B cell (primary cell): Measurements from ENCODE around the gene ATG12. TPM values are rescaled to one million over a fixed set of nuclear protein-coding genes. Genes with fewer than 3 reads are reported as not detected.

Experiments used
- ATAC-seq: fragments of 200-7000 bp; cut with Tn5 transposase; one replicate; pipeline ENCODE4 v1.10.0; 2021; ENCODE audit warnings: low read depth, mild to moderate bottlenecking, moderate number of reproducible peaks, moderate library complexity
- CTCF ChIA-PET: fragments of 350-600 bp; sonication (Branson Sonifier 250); formaldehyde crosslinking; loops from one replicate; lab custom pipeline; 2021; ENCODE audit warnings: antibody characterized with exemption, inconsistent platforms; lab: Charles Lee
- POLR2A ChIA-PET: fragments of 350-600 bp; sonication (Branson Sonifier 250); formaldehyde crosslinking; loops from one replicate; lab custom pipeline; 2021; ENCODE audit warnings: antibody characterized with exemption; lab: Charles Lee
- DNase-seq: peaks from one replicate; pipeline ENCODE4 v3.0.0; 2013
- H2AFZ ChIP-seq: 2 replicates; pipeline ENCODE4 v1.6.1; 2012; ENCODE audit warnings: mild to moderate bottlenecking, low read depth, low read length; ENCODE audit not compliant: insufficient read depth, poor library complexity, severe bottlenecking
- H3K27ac ChIP-seq, 2 donors: 1 replicate in 1 of 2; 2 replicates in 1 of 2; pipeline ENCODE4 v1.5.1; 2012 to 2013; ENCODE audit warnings: low read length in 2 of 2, mild to moderate bottlenecking in 2 of 2, moderate library complexity in 1 of 2
- H3K27me3 ChIP-seq, 4 experiments: fragments of 200-600 bp in 1 of 4; sonication (generic) in 1 of 4; replicated peaks in 1 of 4; 1 replicate in 2 of 4; 2 replicates in 2 of 4; pipeline versions ENCODE4 v1.6.1 to v1.7.0; 2013 to 2016; ENCODE audit warnings: low read length in 3 of 4, mild to moderate bottlenecking in 2 of 4, mixed read lengths in 1 of 4, moderate library complexity in 1 of 4; ENCODE audit not compliant: insufficient read depth in 4 of 4, control insufficient read depth in 3 of 4; ENCODE audit errors: control extremely low read depth in 1 of 4
- H3K36me3 ChIP-seq, 2 experiments: replicated peaks in 1 of 2; 1 replicate in 1 of 2; 2 replicates in 1 of 2; pipeline versions ENCODE4 v1.6.1 to v1.7.1; 2013; ENCODE audit warnings: low read length in 1 of 2; ENCODE audit not compliant: insufficient read depth in 2 of 2, control insufficient read depth in 1 of 2; ENCODE audit errors: control extremely low read depth in 1 of 2, extremely low read depth in 1 of 2
- H3K4me1 ChIP-seq, 2 donors: fragments of 200-600 bp in 1 of 2; sonication (generic) in 1 of 2; 1 replicate in 1 of 2; 2 replicates in 1 of 2; pipeline versions ENCODE4 v1.5.1 to v1.6.1; 2013 to 2017; ENCODE audit warnings: low read length in 2 of 2; ENCODE audit not compliant: control insufficient read depth in 2 of 2, insufficient read depth in 2 of 2
- H3K4me2 ChIP-seq: replicated peaks from 2 replicates; pipeline ENCODE3; 2012; ENCODE audit warnings: mild to moderate bottlenecking, low read depth, low read length; ENCODE audit not compliant: poor library complexity, severe bottlenecking
- H3K4me3 ChIP-seq, 5 experiments: fragments of 200-600 bp in 1 of 5; sonication (generic) in 1 of 5; 1 replicate in 3 of 5; 2 replicates in 2 of 5; pipeline versions ENCODE4 v1.5.1 to v1.7.0; 2011 to 2016; ENCODE audit warnings: low read length in 4 of 5, mild to moderate bottlenecking in 4 of 5, low read depth in 2 of 5, control low read depth in 1 of 5, moderate library complexity in 1 of 5; ENCODE audit not compliant: insufficient read depth in 1 of 5; ENCODE audit errors: control extremely low read depth in 1 of 5, extremely low read depth in 1 of 5
- H3K79me2 ChIP-seq: fragments of 200-600 bp; sonication (generic); one replicate; pipeline ENCODE4 v1.6.0; 2016; ENCODE audit warnings: low read length; ENCODE audit not compliant: control insufficient read depth, insufficient read depth
- H3K9ac ChIP-seq: fragments of 200-600 bp; sonication (generic); 2 replicates; pipeline ENCODE4 v1.6.1; 2017; ENCODE audit warnings: mild to moderate bottlenecking, low read length, moderate library complexity
- H3K9me3 ChIP-seq, 3 donors: one replicate each; pipeline versions ENCODE4 v1.6.1 to v1.7.1; 2013; ENCODE audit warnings: low read length in 2 of 3; ENCODE audit not compliant: control insufficient read depth in 2 of 3, insufficient read depth in 1 of 3; ENCODE audit errors: control extremely low read depth in 1 of 3
- H4K20me1 ChIP-seq: 2 replicates; pipeline ENCODE4 v1.6.0; 2012; ENCODE audit warnings: mild to moderate bottlenecking, low read length; ENCODE audit not compliant: insufficient read depth, control insufficient read depth, poor library complexity, severe bottlenecking
- H3K27ac Mint-ChIP-seq: one replicate; pipeline ENCODE4 v1.8.0; 2021; ENCODE audit warnings: mixed read lengths
- H3K27me3 Mint-ChIP-seq: one replicate; pipeline ENCODE4 v1.8.0; 2021; ENCODE audit warnings: mixed read lengths
- H3K4me1 Mint-ChIP-seq: one replicate; pipeline ENCODE4 v1.8.0; 2021; ENCODE audit warnings: mixed read lengths
- H3K4me3 Mint-ChIP-seq: one replicate; pipeline ENCODE4 v1.8.0; 2021; ENCODE audit warnings: mixed read lengths
- H3K9me3 Mint-ChIP-seq: one replicate; pipeline ENCODE4 v1.8.0; 2022; ENCODE audit warnings: mixed read lengths; ENCODE audit not compliant: insufficient read depth
- CTCF ChIP-seq: fragments of 200-600 bp; IDR thresholded peaks from one replicate; pipeline ENCODE4 v1.8.0; 2022; ENCODE audit warnings: antibody characterized with exemption, mild to moderate bottlenecking
- EZH2 ChIP-seq: IDR thresholded peaks from 2 replicates; pipeline ENCODE4 v1.6.1; 2012; ENCODE audit warnings: borderline replicate concordance, low read depth, mild to moderate bottlenecking, moderate library complexity, low read length; ENCODE audit not compliant: insufficient read depth, poor library complexity, severe bottlenecking
- WGBS: methylation state at CpG from one replicate; pipeline ENCODE4 v1.1.5; 2013; ENCODE audit warnings: missing lambda C conversion rate; ENCODE audit not compliant: insufficient coverage; 5-methylcytosine and 5-hydroxymethylcytosine counted together
- intact Hi-C: fragments of 100-400 bp; cut with micrococcal nuclease; formaldehyde crosslinking; loops from one replicate; pipeline ENCODE4 v1.10.0; 2022
- polyA plus RNA-seq: library from polyadenylated mRNA; depleted of rRNA; stranded (reverse); fragments of >200 nt; gene quantifications from 2 replicates; pipeline ENCODE4 v1.2.3, GENCODE V29; 2012
- total RNA-seq, 2 donors: library from RNA; stranded (reverse); fragments of 120-200 nt in 1 of 2; gene quantifications; 1 replicate in 1 of 2; 2 replicates in 1 of 2; pipeline versions ENCODE4 v1.2.3 to v1.2.4, GENCODE V29; 2013 to 2022

The ATG12 gene
- total and polyA plus RNA-seq, 2 donors (not counting 1 experiment from before 2014, with no cell fraction given) = 60.8 to 97.5 TPM

- DNase-seq = no peak
- no peaks in the 10 kb centered on the region for H3K9me3 Mint-ChIP-seq
- Histone ChIP-seq H3K4me3 (no peak overlapping the region), H3K4me2 (no peak overlapping the region), H3K79me2 (no peaks in the 10 kb centered on the region), H3K9ac (no peak overlapping the region), H4K20me1 (no peaks in the 10 kb centered on the region), H3K4me1 (no peaks in the 10 kb centered on the region), H3K27ac (no peak overlapping the region), H3K27me3 (no peaks in the 10 kb centered on the region), H3K36me3 (peaks cover 0 to 17% of the 10 kb centered on the region in 2 experiments), H3K9me3 (no peaks in the 10 kb centered on the region), H2AFZ (no peak overlapping the region)
- TF ChIP-seq EZH2 (no peak), CTCF (no peak)
- no peak overlapping the region for H3K4me3 Mint-ChIP-seq
- H3K27ac Mint-ChIP-seq = no peak overlapping the region
- ChIA-PET POLR2A (no interaction called here), CTCF (no interaction called here)
- no peaks in the 10 kb centered on the region for H3K27me3 Mint-ChIP-seq
- 92% methylated on average over 1 of the region's 2 CpGs for WGBS
- no peaks in the 10 kb centered on the region for H3K4me1 Mint-ChIP-seq
- intact Hi-C loops = no loop called here
- ATAC-seq = no peak
These were observed 34.1 kb upstream of the ATG12 start for GRCh38 chr5:115875447-115875846.

- no CpG with 5 or more reads among the region's 1 CpG for WGBS
- H3K27me3 Mint-ChIP-seq = no peaks in the 10 kb centered on the region
- no peaks in the 10 kb centered on the region for H3K79me2 ChIP-seq
These were observed 32.0 kb upstream of the ATG12 start for GRCh38 chr5:115873392-115873791.

More at GRCh38 chr5:115873392-115873791, 32.0 kb upstream of the ATG12 start:
- no peaks in the 10 kb centered on the region for H3K9me3 Mint-ChIP-seq
- no peak for DNase-seq
- ATAC-seq = no peak
- Histone ChIP-seq H3K36me3 (peaks cover 0 to 20% of the 10 kb centered on the region in 2 experiments), H3K4me1 (no peaks in the 10 kb centered on the region), H3K4me3 (no peak overlapping the region), H4K20me1 (no peaks in the 10 kb centered on the region), H2AFZ (no peak overlapping the region), H3K9me3 (no peaks in the 10 kb centered on the region), H3K27me3 (no peaks in the 10 kb centered on the region), H3K4me2 (no peak overlapping the region), H3K27ac (no peak overlapping the region), H3K9ac (no peak overlapping the region)
- POLR2A ChIA-PET = no interaction called here
- no peak overlapping the region for H3K4me3 Mint-ChIP-seq
- no peak overlapping the region for H3K27ac Mint-ChIP-seq
- CTCF ChIA-PET = no interaction called here
- TF ChIP-seq EZH2 (no peak), CTCF (no peak)
- intact Hi-C loops = no loop called here
- no peaks in the 10 kb centered on the region for H3K4me1 Mint-ChIP-seq
